ENCODE data around the gene EMID1. TPM values are rescaled to one million over a fixed set of nuclear protein-coding genes. Genes with fewer than 3 reads are reported as not detected.

Gene EMID1
- total RNA-seq, 2 experiments from 2014 or later, result not detected

DNA sequence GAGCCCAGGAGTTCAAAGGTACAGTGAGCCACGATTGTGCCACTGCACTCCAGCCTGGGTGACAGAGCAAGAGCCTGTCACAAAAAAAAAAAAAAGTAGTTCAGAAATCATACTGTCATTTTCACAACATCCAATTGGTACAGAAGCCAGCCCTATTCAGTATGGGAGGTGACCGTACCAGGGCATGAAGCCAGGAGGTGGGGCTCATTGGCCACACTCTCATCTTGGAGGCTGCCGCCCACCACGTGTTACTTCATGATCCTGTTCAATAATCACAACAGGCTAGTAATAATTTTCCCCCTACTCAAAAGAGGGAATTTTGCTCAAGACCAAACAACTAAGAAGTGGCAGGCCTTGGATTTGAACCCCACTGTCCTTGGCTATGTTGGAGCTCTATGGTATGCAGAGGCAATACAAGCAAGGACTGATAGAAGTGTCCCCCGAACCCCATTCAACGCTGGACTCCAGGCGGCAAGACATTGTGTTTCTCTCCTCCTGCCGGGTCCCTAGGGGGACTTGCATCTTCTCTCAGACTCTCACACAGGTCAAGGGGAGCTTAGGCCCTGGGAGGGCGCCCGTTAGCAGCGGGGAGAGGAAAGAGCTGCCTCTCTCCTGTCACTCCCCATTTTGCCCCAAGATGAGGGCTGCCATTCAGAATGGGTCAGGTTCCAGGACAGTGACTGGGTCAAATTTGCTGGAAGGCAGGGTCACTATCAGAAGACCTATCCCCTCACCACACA is 40.2 kb upstream of the EMID1 start:
- no peaks in the 10 kb centered on the region for H3K79me2 ChIP-seq (ENCODE audit: insufficient read depth, low read depth, low read length)
- intact Hi-C loops (cut with micrococcal nuclease; ENCODE audit: unreplicated experiment), result no loop called here
- CTCF ChIA-PET (ENCODE audit: unreplicated experiment), result no interaction called here
- DNase-seq (ENCODE audit: low spot score), result no peak
- H2AFZ ChIP-seq (ENCODE audit: low read length), result no peak overlapping the region
- no peaks in the 10 kb centered on the region for H3K9me2 ChIP-seq (ENCODE audit: insufficient read depth, low read length)
- H3K4me2 ChIP-seq (ENCODE audit: low read length), result no peak overlapping the region
- no peaks in the 10 kb centered on the region for H3K9me3 ChIP-seq (ENCODE audit: low read length)
- H3K36me3 ChIP-seq (ENCODE audit: insufficient read depth, low read length), result no peaks in the 10 kb centered on the region
- POLR2A ChIA-PET, result no interaction called here
- no TSS peak for BruUV-seq (replicated peaks)
- no peaks in the 10 kb centered on the region for H4K20me1 ChIP-seq (ENCODE audit: insufficient read depth, low read length)
- TF ChIP-seq EZH2phosphoT487 (IDR thresholded peaks at IDR 0.05; ENCODE audit: borderline replicate concordance, low read depth, low read length), result no peak
- TF ChIP-seq CTCF (conservative IDR thresholded peaks at IDR 0.05; ENCODE audit: low read length), result no peak
- peaks cover 5% of the 10 kb centered on the region for H3K4me1 ChIP-seq (ENCODE audit: insufficient read depth, low read length, poor library complexity, severe bottlenecking)
- no peak overlapping the region for H3K4me3 ChIP-seq (ENCODE audit: low read depth, low read length, poor library complexity, severe bottlenecking)
- no peak overlapping the region for H3K27ac ChIP-seq (ENCODE audit: low read depth, low read length, poor library complexity, severe bottlenecking)

DNA sequence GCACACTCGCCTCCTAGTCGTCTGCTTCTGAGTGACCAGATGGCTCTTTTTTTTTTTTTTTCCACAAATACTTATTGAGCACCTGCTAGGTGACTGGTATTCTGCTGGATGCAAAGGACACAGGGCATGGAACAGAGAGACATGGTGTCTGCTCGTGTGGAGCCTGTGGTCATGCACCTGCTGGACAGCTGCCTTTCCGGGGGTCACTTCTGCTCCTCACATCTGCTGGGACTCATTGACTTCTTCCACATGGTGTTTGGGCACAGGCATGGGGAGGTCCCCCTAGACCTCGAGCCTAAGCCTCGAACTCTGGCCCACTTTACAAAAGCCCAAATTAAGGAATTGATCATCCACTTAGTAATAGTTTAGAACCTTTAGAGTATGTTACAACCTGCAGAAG is 39.5 kb upstream of the EMID1 start:
- POLR2A ChIA-PET, result no interaction called here

More for the DNA sequence above, 39.5 kb upstream of the EMID1 start:
- Histone ChIP-seq H3K79me2 (ENCODE audit: insufficient read depth, low read depth, low read length) (no peaks in the 10 kb centered on the region), H3K4me3 (ENCODE audit: low read depth, low read length, poor library complexity, severe bottlenecking) (no peak overlapping the region), H2AFZ (ENCODE audit: low read length) (no peak overlapping the region), H3K9me2 (ENCODE audit: insufficient read depth, low read length) (no peaks in the 10 kb centered on the region), H3K9me3 (ENCODE audit: low read length) (no peaks in the 10 kb centered on the region), H4K20me1 (ENCODE audit: insufficient read depth, low read length) (no peaks in the 10 kb centered on the region), H3K27ac (ENCODE audit: low read depth, low read length, poor library complexity, severe bottlenecking) (no peak overlapping the region), H3K4me1 (ENCODE audit: insufficient read depth, low read length, poor library complexity, severe bottlenecking) (peaks cover 5% of the 10 kb centered on the region), H3K4me2 (ENCODE audit: low read length) (no peak overlapping the region), H3K36me3 (ENCODE audit: insufficient read depth, low read length) (no peaks in the 10 kb centered on the region)
- TF ChIP-seq EZH2phosphoT487 (IDR thresholded peaks at IDR 0.05; ENCODE audit: borderline replicate concordance, low read depth, low read length), result no peak
- TF ChIP-seq CTCF (conservative IDR thresholded peaks at IDR 0.05; ENCODE audit: low read length), result no peak
- no peak for DNase-seq (ENCODE audit: low spot score)
- CTCF ChIA-PET (ENCODE audit: unreplicated experiment), result no interaction called here
- no TSS peak for BruUV-seq (replicated peaks)
- intact Hi-C loops (cut with micrococcal nuclease; ENCODE audit: unreplicated experiment), result no loop called here
